LNCaP clone FGC (cell line): ENCODE measurements around the gene HPCAL1.

ENCODE experiments used
- DNase-seq: peaks from one replicate; pipeline ENCODE4 v3.0.0-alpha.2; 2011; ENCODE audit warnings: low read depth
- H3K4me3 ChIP-seq: 2 replicates; pipeline ENCODE4 v1.5.1; 2011; ENCODE audit warnings: mild to moderate bottlenecking, low read depth, low read length, control low read depth
- TF ChIP-seq, protein P1 (sequence below): IDR thresholded peaks from 2 replicates; pipeline ENCODE4 v1.5.1; 2012; ENCODE audit warnings: mild to moderate bottlenecking; ENCODE audit not compliant: control insufficient read depth, insufficient read depth; ENCODE audit errors: extremely low read depth

HPCAL1 gene

DNA sequence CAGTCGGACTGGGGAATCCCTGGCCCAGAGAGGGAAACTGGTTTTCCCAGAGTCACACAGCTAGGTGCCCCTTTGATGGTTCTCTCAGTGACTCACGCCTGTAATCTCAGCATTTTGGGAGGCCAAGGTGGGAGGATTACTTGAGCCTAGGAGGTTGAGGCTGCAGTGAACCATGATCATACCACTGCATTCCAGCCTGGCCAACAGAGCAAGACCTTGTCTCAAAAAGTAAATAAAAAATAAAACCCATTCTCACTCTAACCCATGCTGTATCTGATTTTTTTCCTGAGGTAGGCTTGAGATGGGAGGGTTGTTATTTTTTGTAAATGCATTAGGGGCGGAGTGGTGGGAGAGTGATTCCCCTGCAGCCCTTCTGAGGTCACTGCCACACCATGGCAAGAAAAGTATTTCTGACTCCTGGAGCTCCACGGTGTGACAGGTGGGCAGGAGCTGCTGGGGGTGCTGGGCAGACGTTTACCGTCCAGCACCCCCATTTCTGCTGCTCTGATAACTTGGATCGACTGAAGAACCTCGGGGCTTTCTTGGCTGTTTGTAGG, 60.3 kb downstream of the HPCAL1 start:
- H3K4me3 ChIP-seq: no peak overlapping the region
- TF ChIP-seq, protein P1, sequence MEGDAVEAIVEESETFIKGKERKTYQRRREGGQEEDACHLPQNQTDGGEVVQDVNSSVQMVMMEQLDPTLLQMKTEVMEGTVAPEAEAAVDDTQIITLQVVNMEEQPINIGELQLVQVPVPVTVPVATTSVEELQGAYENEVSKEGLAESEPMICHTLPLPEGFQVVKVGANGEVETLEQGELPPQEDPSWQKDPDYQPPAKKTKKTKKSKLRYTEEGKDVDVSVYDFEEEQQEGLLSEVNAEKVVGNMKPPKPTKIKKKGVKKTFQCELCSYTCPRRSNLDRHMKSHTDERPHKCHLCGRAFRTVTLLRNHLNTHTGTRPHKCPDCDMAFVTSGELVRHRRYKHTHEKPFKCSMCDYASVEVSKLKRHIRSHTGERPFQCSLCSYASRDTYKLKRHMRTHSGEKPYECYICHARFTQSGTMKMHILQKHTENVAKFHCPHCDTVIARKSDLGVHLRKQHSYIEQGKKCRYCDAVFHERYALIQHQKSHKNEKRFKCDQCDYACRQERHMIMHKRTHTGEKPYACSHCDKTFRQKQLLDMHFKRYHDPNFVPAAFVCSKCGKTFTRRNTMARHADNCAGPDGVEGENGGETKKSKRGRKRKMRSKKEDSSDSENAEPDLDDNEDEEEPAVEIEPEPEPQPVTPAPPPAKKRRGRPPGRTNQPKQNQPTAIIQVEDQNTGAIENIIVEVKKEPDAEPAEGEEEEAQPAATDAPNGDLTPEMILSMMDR: no peak
- DNase-seq: no peak

DNA sequence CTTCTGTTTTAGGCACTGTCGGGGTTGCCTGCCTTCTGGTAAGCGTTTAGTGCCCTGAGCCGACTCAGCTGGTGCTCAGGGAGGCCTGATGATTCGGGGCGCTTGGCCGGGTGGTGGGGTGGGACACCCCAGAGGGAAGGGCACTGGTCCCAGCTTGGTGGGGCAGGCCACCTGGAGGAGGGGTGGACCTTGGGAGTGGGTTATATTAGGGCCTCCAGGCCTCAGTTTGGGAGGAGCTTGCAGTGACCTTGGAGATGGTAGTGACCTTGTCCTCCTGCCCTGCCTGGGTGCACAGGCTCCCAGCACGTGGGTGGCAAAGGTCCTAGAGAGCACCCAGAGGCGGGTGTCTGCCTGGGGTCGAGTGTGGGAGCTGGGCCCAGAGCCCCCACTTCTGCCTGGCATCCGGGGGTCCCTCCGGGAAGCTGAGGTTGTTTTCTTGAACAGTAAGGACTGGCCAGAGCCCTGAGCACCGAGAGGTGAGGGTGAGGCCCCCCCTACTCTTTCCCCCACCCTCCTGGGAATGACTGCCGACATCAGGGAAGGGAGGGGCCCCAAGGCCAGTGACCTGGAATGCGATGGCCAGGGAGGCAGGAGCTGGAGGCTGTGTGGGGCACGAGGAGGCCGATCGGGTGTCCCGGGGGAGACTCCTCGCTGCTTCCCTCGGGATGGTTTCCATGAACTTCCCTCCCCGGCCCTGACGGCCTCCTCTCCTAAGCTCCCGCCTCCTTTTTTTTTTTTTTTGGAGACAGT, 61.3 kb downstream of the HPCAL1 start:
- TF ChIP-seq, protein P1: no peak
- DNase-seq: no peak
- no peak overlapping the region for H3K4me3 ChIP-seq

DNA sequence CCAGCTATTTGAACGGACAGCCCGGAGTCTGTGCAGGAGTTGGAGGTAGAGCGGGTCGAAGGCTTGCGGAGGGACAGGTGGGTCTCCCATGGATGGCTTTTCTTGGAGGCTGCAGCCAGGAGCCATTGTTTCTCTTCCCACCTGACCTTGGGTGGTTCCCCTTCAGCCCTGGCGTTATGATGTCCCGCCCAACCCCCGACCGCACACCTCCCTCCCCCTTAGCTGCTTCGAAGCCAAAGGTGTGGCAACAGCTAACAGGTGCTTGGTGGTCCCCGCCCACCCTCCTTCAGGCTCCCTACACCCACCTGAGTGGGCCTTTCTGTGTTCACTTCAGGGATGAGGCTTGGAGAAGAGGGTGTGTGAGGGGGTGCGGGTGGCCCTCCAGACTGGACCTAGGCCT, 62.7 kb downstream of the HPCAL1 start:
- no peak overlapping the region for H3K4me3 ChIP-seq
- TF ChIP-seq, protein P1: no peak
- DNase-seq: no peak

DNA sequence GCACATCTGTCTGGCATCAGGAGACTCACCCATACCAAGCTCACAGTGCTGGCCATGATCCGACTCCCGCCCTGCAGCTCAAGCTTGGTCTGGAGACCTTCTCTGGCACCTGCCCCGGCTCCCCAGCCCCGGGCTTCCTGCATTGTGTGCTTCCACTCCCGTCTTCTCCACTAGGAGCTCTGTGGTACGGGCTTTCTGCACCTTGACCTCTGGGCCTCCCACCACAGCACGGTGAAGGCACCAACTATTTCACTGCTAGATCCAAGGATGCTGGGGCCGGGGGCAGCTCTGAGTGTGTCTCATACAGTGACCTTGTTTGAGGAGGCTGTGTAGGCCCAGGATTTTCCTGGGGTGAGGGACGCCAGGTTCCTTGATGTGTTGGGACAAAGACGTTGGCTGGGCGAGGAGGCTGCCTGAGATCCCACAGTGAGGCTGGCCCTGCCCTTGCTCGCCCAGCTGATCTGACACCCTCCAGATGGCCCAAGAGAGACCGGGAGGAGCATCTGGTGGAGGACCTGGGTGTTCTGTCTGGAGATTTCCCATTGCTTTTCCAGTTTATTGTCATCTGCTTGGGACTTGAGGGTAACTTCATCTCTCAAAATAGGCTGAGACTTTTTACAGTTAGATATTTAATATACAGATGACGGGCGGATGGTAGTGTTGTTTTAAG, 64.0 kb downstream of the HPCAL1 start:
- DNase-seq: no peak
- H3K4me3 ChIP-seq: no peak overlapping the region
- TF ChIP-seq, protein P1: no peak

DNA sequence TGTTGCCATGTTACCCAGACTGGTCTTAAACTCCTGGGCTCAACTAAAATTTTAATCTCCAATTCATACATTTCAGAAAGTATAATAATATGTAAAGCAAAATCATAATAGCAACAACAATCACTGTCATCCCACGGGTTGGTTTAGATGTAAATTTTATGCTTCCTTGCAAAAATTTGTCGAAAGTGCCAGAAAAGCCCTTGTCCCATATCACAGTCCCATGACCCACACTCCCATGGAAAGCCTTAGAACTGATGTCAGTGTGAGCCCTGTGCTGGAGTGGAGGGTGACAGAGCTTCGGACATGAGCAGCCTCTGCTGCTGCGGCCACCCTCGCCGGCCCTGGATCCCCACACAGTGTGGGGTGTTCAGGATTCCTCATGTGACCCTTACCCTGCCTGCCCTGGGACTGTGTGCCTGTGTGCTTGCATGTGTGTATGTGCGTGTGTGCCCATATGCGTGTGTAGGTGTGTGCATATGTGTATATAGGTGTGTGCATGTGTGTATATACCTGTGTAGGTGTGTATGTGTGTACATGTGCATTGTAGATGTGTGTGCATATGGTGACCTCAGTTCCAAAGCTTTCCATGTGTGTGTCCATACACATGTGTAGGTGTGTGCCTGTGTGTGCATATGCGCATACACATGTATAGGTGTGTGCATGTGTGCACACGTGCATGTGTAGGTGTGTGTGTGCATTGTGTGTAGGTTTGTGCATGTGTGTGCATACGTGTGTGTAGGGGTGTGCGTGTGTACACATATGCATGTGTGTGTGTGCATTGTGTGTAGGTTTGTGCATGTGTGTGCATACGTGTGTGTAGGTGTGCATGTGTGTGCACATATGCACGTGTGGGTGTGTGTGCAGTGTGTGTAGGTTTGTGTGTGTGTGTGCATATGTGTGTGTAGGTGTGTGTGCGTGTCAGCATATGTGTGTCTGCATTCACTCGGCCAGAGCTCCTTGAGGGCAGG, 65.1 kb downstream of the HPCAL1 start:
- DNase-seq: no peak
- H3K4me3 ChIP-seq: no peak overlapping the region
- TF ChIP-seq, protein P1: no peak

DNA sequence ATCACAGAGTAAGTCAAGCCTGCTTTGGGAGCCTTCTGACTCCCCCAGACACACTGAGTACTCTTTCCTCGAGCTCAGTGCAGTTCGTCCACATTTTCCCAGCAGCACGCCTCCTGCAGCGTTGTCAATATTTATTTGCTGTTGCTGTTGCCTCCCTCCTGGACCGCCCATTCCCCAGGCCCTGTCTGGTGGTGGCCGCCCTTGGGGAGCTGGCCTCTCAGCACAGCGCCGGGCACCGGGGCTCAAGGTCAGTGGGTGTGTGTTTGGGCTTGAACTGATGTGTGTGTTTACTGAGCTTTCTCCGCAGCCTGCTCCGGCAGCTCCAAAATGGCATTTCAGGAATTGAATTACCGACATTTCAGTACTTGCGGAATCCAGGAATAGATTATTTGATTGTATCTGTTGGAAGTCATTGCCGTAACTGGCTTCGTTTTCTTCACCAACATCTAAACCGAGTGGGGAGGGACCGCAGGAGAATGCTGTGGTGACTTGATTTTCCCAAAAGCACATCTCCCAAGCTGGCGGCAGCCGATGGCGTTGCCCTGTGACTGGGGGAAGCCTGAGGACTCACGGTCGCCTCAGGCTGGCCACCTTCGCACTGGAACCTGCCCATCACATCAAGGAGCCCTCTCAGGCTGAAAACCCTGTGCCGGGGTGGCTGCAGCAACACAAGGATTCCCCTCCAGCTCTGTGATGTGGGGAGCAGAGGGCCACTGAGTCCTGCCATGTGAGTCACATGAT, 66.0 kb downstream of the HPCAL1 start:
- H3K4me3 ChIP-seq: no peak overlapping the region
- DNase-seq: no peak

More for the DNA sequence above, 66.0 kb downstream of the HPCAL1 start:
- TF ChIP-seq, protein P1: no peak
